ENCODE results near the gene GIPR.

DNA sequence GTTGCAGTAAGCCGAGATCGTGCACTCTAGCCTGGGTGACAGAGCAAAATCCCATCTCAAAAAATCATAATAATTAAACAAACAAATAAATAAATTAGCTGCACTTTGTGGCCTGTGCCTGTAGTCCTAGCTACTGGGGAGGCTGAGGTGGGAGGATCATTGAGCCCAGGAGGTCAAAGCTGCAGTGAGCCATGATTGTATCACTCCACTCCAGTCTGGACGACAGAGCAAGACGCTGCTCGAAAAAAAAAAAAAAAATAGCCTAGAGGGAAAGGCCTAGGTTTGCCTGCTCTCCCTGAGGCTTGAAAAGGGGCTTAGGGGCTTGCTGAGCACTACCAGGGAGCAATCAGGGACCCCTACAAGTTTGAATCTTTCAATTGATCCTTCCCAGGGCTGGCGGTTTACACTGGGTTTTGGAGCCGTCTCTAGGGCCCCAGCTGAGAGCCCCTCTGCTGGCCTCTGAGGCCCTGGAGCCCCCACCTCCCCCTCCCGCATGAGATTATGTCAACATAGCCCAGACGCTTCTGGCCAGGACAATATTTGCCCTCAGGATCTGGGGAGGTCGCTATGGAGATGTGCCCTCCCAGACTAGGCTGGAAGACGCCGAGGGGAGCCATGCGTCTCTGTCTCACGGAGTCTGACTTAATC lies 10.4 kb upstream of the GIPR start:
- no peak for TF ChIP-seq MYC (IDR thresholded peaks at IDR 0.05; ENCODE audit: low read depth, low read length)
- TF ChIP-seq, protein P1, sequence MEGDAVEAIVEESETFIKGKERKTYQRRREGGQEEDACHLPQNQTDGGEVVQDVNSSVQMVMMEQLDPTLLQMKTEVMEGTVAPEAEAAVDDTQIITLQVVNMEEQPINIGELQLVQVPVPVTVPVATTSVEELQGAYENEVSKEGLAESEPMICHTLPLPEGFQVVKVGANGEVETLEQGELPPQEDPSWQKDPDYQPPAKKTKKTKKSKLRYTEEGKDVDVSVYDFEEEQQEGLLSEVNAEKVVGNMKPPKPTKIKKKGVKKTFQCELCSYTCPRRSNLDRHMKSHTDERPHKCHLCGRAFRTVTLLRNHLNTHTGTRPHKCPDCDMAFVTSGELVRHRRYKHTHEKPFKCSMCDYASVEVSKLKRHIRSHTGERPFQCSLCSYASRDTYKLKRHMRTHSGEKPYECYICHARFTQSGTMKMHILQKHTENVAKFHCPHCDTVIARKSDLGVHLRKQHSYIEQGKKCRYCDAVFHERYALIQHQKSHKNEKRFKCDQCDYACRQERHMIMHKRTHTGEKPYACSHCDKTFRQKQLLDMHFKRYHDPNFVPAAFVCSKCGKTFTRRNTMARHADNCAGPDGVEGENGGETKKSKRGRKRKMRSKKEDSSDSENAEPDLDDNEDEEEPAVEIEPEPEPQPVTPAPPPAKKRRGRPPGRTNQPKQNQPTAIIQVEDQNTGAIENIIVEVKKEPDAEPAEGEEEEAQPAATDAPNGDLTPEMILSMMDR (IDR thresholded peaks at IDR 0.05; ENCODE audit: low read depth, low read length): no peak
- TF ChIP-seq POLR2A (IDR thresholded peaks at IDR 0.05; ENCODE audit: extremely low read depth, insufficient read length): no peak
- TF ChIP-seq, protein P2, sequence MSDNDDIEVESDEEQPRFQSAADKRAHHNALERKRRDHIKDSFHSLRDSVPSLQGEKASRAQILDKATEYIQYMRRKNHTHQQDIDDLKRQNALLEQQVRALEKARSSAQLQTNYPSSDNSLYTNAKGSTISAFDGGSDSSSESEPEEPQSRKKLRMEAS (IDR thresholded peaks at IDR 0.05; ENCODE audit: low read depth, low read length): no peak
